Measurements from ENCODE around the gene TPM4. TPM values are rescaled to one million over a fixed set of nuclear protein-coding genes. Genes with fewer than 3 reads are reported as not detected.

The TPM4 gene
- total and polyA plus RNA-seq, 2 of the 13 experiments (the other 11 are each of a cell fraction or from before 2014, with no cell fraction given), result 180 to 188 TPM

GRCh38 chr19:16037424-16038195, 38.7 kb upstream of the TPM4 start:
- H3K4me2 ChIP-seq (ENCODE audit: low read depth, low read length), result no peak overlapping the region
- no peaks in the 10 kb centered on the region for H3K9me3 ChIP-seq (ENCODE audit: low read length)
- intact Hi-C loops (cut with micrococcal nuclease; ENCODE audit: unreplicated experiment) (no loop called here), in situ Hi-C loops (cut with HindIII; ENCODE audit: extremely low pct_ligation_motif_present, low pct_unique_long_range_greater_than_20kb) (loop anchor here (25.0 kb wide), 1 partner anchor 350 kb away; no protein-coding TSS in a partner anchor)
- WGBS (ENCODE audit: low lambda C conversion rate), result 19% methylated on average over 14 of the region's 17 CpGs
- H3K27me3 ChIP-seq (ENCODE audit: control insufficient read depth in 1 of 2, insufficient read depth in 2 of 2, low read length in 2 of 2), result peaks cover 3 to 14% of the 10 kb centered on the region in 2 experiments; a peak in 4 of 5 replicates
- H3K4me3 ChIP-seq (replicated peaks in 1 of 3; ENCODE audit: insufficient read depth in 1 of 3, low read depth in 2 of 3, low read length in 3 of 3), result no peak overlapping the region
- H3K79me2 ChIP-seq (ENCODE audit: insufficient read depth, low read length), result no peaks in the 10 kb centered on the region
- peaks cover 17% of the 10 kb centered on the region for H3K4me1 ChIP-seq (ENCODE audit: insufficient read depth, low read length)
- ATAC-seq (no peak), DNase-seq (ENCODE audit: low spot score) (no peak), FAIRE-seq (no peak)
- POLR2A ChIA-PET, result no interaction called here
- no peak overlapping the region for H2AFZ ChIP-seq (ENCODE audit: low read length)
- H3K27ac ChIP-seq (ENCODE audit: extremely low read length, insufficient read depth, low read length), result no peak overlapping the region
- no peak overlapping the region for H3K9ac ChIP-seq (ENCODE audit: insufficient read depth, low read depth, low read length)
- BruUV-seq (replicated peaks), result no TSS peak
- CTCF ChIA-PET (ENCODE audit: low intra/inter-chr PET ratio, low total read pairs), result no interaction called here
- H4K20me1 ChIP-seq (ENCODE audit: insufficient read depth, low read length), result no peaks in the 10 kb centered on the region
- H3K36me3 ChIP-seq (replicated peaks in 1 of 2; ENCODE audit: control insufficient read depth in 1 of 2, insufficient read depth in 2 of 2, low read length in 2 of 2), result no peaks in the 10 kb centered on the region
- TF ChIP-seq ZNF710 (CRISPR knock-in tag; IDR thresholded peaks at IDR 0.05; ENCODE audit: borderline replicate concordance) (no peak), THRA (CRISPR knock-in tag; IDR thresholded peaks at IDR 0.05; ENCODE audit: borderline replicate concordance) (no peak), GATA4 (IDR thresholded peaks at IDR 0.05; ENCODE audit: borderline replicate concordance, low read depth) (no peak), ZNF644 (CRISPR knock-in tag; IDR thresholded peaks at IDR 0.05; ENCODE audit: low read depth) (no peak), TBP (CRISPR knock-in tag; IDR thresholded peaks at IDR 0.05) (no peak), ZNF766 (CRISPR knock-in tag; IDR thresholded peaks at IDR 0.05; ENCODE audit: borderline replicate concordance) (no peak), NFRKB (IDR thresholded peaks at IDR 0.05) (no peak), ZBTB21 (CRISPR knock-in tag; IDR thresholded peaks at IDR 0.05) (no peak), ETV5 (CRISPR knock-in tag; IDR thresholded peaks at IDR 0.05; ENCODE audit: borderline replicate concordance) (no peak), MXD1 (CRISPR knock-in tag; IDR thresholded peaks at IDR 0.05) (no peak), ZNF34 (CRISPR knock-in tag; IDR thresholded peaks at IDR 0.05; ENCODE audit: borderline replicate concordance) (no peak), GPN1 (CRISPR knock-in tag; IDR thresholded peaks at IDR 0.05; ENCODE audit: borderline replicate concordance) (no peak), ZNF569 (CRISPR knock-in tag; IDR thresholded peaks at IDR 0.05; ENCODE audit: borderline replicate concordance) (no peak), RERE (CRISPR knock-in tag; IDR thresholded peaks at IDR 0.05; ENCODE audit: low read depth) (no peak), ISL2 (CRISPR knock-in tag; IDR thresholded peaks at IDR 0.05) (no peak)

Data from HepG2 (cell line).